Spleen (tissue), 7 donors: ENCODE data around the gene HYDIN.

ENCODE experiments used
- POLR2A ChIP-seq, 3 donors: fragments of 450-650 bp; IDR thresholded peaks; one replicate each; pipeline ENCODE4 v1.5.1; 2017; ENCODE audit warnings: antibody characterized with exemption in 3 of 3, mild to moderate bottlenecking in 1 of 3
- POLR2AphosphoS5 ChIP-seq, 3 donors: sonication (generic); formaldehyde crosslinking; IDR thresholded peaks; one replicate each; pipeline ENCODE4 v1.5.1; 2017; ENCODE audit warnings: antibody characterized with exemption in 3 of 3
- TF ChIP-seq, protein P1 (sequence below), 11 experiments: fragments of 200-600 bp in 7 of 11; fragments of 450-650 bp in 4 of 11; sonication (generic) in 4 of 11; IDR thresholded peaks in 8 of 11; conservative IDR thresholded peaks in 3 of 11; 1 replicate in 7 of 11; 2 replicates in 4 of 11; pipeline versions ENCODE4 v1.4.0 to v1.8.0; 2016 to 2021; ENCODE audit warnings: antibody characterized with exemption in 11 of 11, inconsistent platforms in 4 of 11, mild to moderate bottlenecking in 1 of 11
- donor health status: DM: no; HTN: no; CAD: no; lungs with moderate emphysema.
- donor health status: DM: no; HTN: no; CAD: no.
- donor health status: DM: no; HTN: no; CAD: no.

DNA sequence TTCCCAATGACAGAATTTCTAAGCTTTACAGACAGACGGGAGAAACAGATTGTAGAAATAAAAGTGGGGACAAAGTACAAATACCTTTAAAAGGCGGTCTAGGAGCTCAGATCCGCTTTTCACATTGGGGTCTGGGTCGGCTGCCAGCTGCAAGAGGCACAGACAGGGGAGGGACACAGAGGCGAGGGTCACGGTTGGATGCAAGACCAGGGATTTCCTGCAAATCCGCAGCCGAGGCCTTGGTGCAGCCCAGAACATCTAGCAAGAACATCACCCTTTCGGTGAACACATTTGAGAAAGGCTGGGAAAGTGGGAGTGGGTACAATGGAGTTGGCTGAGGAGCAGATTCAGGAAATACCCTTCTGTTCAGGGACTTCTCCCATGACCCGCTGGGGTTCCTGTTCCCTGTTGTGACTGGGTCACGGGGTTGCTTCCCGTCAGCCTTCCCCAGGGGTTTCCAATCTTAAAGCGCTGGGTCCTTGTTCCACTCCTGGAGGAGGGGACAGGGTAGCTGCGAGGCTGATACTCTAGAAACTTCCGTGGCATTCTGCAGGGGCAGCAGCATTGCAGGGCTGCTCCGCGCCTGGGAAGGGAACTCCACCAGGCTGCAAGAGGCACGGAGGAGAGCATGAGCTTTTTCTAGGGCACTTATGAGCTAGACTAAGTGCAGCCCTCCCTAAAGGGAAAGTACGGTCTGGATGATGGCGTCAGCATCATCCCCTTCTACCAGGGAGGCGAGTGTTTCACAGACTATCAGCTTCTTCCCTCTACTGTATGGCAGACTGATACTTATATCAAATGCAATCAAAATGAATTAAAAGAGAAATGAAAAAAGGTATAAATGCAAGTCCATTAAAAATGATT is 445.6 kb downstream of the HYDIN start:
- TF ChIP-seq, protein P1, sequence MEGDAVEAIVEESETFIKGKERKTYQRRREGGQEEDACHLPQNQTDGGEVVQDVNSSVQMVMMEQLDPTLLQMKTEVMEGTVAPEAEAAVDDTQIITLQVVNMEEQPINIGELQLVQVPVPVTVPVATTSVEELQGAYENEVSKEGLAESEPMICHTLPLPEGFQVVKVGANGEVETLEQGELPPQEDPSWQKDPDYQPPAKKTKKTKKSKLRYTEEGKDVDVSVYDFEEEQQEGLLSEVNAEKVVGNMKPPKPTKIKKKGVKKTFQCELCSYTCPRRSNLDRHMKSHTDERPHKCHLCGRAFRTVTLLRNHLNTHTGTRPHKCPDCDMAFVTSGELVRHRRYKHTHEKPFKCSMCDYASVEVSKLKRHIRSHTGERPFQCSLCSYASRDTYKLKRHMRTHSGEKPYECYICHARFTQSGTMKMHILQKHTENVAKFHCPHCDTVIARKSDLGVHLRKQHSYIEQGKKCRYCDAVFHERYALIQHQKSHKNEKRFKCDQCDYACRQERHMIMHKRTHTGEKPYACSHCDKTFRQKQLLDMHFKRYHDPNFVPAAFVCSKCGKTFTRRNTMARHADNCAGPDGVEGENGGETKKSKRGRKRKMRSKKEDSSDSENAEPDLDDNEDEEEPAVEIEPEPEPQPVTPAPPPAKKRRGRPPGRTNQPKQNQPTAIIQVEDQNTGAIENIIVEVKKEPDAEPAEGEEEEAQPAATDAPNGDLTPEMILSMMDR (IDR thresholded peaks at IDR 0.05 in 8 of 11, conservative IDR thresholded peaks at IDR 0.05 in 3 of 11): no peak
- no peak for TF ChIP-seq POLR2A (IDR thresholded peaks at IDR 0.05)
- TF ChIP-seq POLR2AphosphoS5 (IDR thresholded peaks at IDR 0.05): peak; percentile 16 to 66 (median 38)
